Measurements from ENCODE around the gene ACKR4.

ACKR4 gene

DNA sequence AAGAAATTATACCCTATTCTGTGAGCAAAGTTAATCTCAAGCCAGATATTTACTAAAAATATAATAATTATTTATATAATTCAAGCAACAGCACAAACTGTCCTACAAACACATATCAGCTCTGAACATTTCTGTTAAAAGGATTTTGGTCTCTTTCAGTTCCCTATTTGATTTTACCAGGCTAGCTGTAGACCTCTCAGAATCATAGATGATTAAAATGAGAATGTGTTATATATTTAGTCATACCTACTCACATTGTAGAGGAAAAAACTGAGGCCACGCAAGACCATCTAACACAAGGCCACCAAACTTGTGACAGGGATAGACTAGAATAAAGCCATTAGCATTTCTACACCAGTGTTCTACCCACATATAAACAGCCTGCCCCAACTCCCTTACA lies 28.5 kb downstream of the ACKR4 start:
- no peak overlapping the region for H3K4me2 ChIP-seq (ENCODE audit: low read length)
- H2BK12ac ChIP-seq (ENCODE audit: low read length): no peak overlapping the region
- H3K4me1 ChIP-seq (ENCODE audit: control insufficient read depth in 1 of 2, insufficient read depth in 2 of 2, low read length in 2 of 2): peaks cover 0 to 2% of the 10 kb centered on the region in 2 experiments
- WGBS (ENCODE audit: extremely low coverage, insufficient coverage, insufficient read length): no CpG with 5 or more reads among the region's 1 CpG
- no peaks in the 10 kb centered on the region for H3K79me2 ChIP-seq (ENCODE audit: control insufficient read depth, insufficient read depth, low read length, poor library complexity)
- no peak overlapping the region for H2AFZ ChIP-seq (ENCODE audit: insufficient read depth, low read length, poor library complexity)
- no peak overlapping the region for H3K27ac ChIP-seq (ENCODE audit: low read depth, low read length)
- no peak overlapping the region for H4K91ac ChIP-seq (ENCODE audit: low read depth, low read length)
- no peak overlapping the region for H3K9ac ChIP-seq (ENCODE audit: low read length)
- H3K23ac ChIP-seq (ENCODE audit: low read length): no peak overlapping the region
- no peak for DNase-seq
- H3K14ac ChIP-seq (ENCODE audit: low read length): no peak overlapping the region
- H4K12ac ChIP-seq (ENCODE audit: low read depth, low read length): no peak overlapping the region
- no peaks in the 10 kb centered on the region for H3K36me3 ChIP-seq (ENCODE audit: control insufficient read depth in 1 of 2, insufficient read depth in 2 of 2, low read length in 2 of 2)
- H2AK5ac ChIP-seq (ENCODE audit: low read length): no peak overlapping the region
- H3K4ac ChIP-seq (ENCODE audit: low read depth, low read length): no peak overlapping the region
- no peak overlapping the region for H3K4me3 ChIP-seq (ENCODE audit: low read depth, low read length)
- no peaks in the 10 kb centered on the region for H3K9me3 ChIP-seq (ENCODE audit: insufficient read depth, low read depth, low read length)
- H4K8ac ChIP-seq (ENCODE audit: low read depth, low read length): no peak overlapping the region
- H3K79me1 ChIP-seq (ENCODE audit: low read length): peaks cover 3% of the 10 kb centered on the region
- no peak overlapping the region for H2BK120ac ChIP-seq (ENCODE audit: insufficient read depth, low read length, poor library complexity)
- no peak overlapping the region for H2BK5ac ChIP-seq (ENCODE audit: low read depth, low read length, poor library complexity)
- no peak overlapping the region for H3K18ac ChIP-seq (ENCODE audit: low read length)
- no peaks in the 10 kb centered on the region for H3K27me3 ChIP-seq (ENCODE audit: insufficient read depth, low read length)

DNA sequence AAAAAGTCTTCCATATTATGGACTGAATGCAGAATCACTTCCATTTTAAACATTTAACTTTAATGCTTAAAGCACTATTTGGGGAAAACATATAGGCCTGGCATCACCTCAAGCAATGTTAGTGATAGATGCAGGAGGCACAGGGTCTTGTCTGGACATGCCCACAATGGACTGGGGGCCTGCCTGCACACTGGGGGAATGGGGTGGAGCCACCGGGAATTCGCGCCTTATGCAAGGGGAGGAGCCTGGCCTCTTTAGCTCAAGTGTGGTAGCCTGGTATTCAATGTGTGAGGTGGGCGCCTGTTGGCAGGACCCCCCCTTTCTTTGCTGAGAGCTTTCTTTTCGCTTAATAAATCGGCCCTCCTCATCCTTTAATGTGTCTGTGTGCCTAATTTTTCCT lies 29.9 kb downstream of the ACKR4 start:
- Histone ChIP-seq H2BK12ac (ENCODE audit: low read length) (no peak overlapping the region), H4K12ac (ENCODE audit: low read depth, low read length) (peak overlapping the region; percentile 14), H2BK120ac (ENCODE audit: insufficient read depth, low read length, poor library complexity) (peak overlapping the region; percentile 18)

GRCh38 chr3:132628157-132628556 lies 31.1 kb downstream of the ACKR4 start:
- Histone ChIP-seq H2AK5ac (ENCODE audit: low read length) (no peak overlapping the region), H3K18ac (ENCODE audit: low read length) (no peak overlapping the region), H3K14ac (ENCODE audit: low read length) (no peak overlapping the region), H2AFZ (ENCODE audit: insufficient read depth, low read length, poor library complexity) (no peak overlapping the region), H3K4me1 (ENCODE audit: control insufficient read depth in 1 of 2, insufficient read depth in 2 of 2, low read length in 2 of 2) (peaks cover 0 to 2% of the 10 kb centered on the region in 2 experiments), H2BK12ac (ENCODE audit: low read length) (no peak overlapping the region), H3K23ac (ENCODE audit: low read length) (no peak overlapping the region), H2BK5ac (ENCODE audit: low read depth, low read length, poor library complexity) (no peak overlapping the region), H4K91ac (ENCODE audit: low read depth, low read length) (no peak overlapping the region), H3K79me2 (ENCODE audit: control insufficient read depth, insufficient read depth, low read length, poor library complexity) (no peaks in the 10 kb centered on the region), H3K36me3 (ENCODE audit: control insufficient read depth in 1 of 2, insufficient read depth in 2 of 2, low read length in 2 of 2) (no peaks in the 10 kb centered on the region), H3K4ac (ENCODE audit: low read depth, low read length) (no peak overlapping the region), H3K9ac (ENCODE audit: low read length) (no peak overlapping the region), H3K27ac (ENCODE audit: low read depth, low read length) (no peak overlapping the region), H4K12ac (ENCODE audit: low read depth, low read length) (no peak overlapping the region), H3K79me1 (ENCODE audit: low read length) (peaks cover 3% of the 10 kb centered on the region), H2BK120ac (ENCODE audit: insufficient read depth, low read length, poor library complexity) (no peak overlapping the region), H4K8ac (ENCODE audit: low read depth, low read length) (no peak overlapping the region), H3K4me2 (ENCODE audit: low read length) (no peak overlapping the region), H3K4me3 (ENCODE audit: low read depth, low read length) (no peak overlapping the region), H3K27me3 (ENCODE audit: insufficient read depth, low read length) (no peaks in the 10 kb centered on the region), H3K9me3 (ENCODE audit: insufficient read depth, low read depth, low read length) (no peaks in the 10 kb centered on the region)
- WGBS (ENCODE audit: extremely low coverage, insufficient coverage, insufficient read length): 100% methylated on average over 1 of the region's 2 CpGs
- no peak for DNase-seq

More for the DNA sequence above, 29.9 kb downstream of the ACKR4 start:
- Histone ChIP-seq H3K4me3 (ENCODE audit: low read depth, low read length) (no peak overlapping the region), H3K4me2 (ENCODE audit: low read length) (no peak overlapping the region), H4K91ac (ENCODE audit: low read depth, low read length) (peak overlapping the region; percentile 66), H3K4me1 (ENCODE audit: control insufficient read depth in 1 of 2, insufficient read depth in 2 of 2, low read length in 2 of 2) (peaks cover 0 to 2% of the 10 kb centered on the region in 2 experiments), H2AK5ac (ENCODE audit: low read length) (no peak overlapping the region), H4K8ac (ENCODE audit: low read depth, low read length) (peak overlapping the region; percentile 74), H3K14ac (ENCODE audit: low read length) (no peak overlapping the region), H3K23ac (ENCODE audit: low read length) (no peak overlapping the region), H2BK5ac (ENCODE audit: low read depth, low read length, poor library complexity) (no peak overlapping the region), H3K9ac (ENCODE audit: low read length) (no peak overlapping the region), H3K27me3 (ENCODE audit: insufficient read depth, low read length) (no peaks in the 10 kb centered on the region), H3K36me3 (ENCODE audit: control insufficient read depth in 1 of 2, insufficient read depth in 2 of 2, low read length in 2 of 2) (no peaks in the 10 kb centered on the region), H3K18ac (ENCODE audit: low read length) (peak overlapping the region; percentile 37), H3K27ac (ENCODE audit: low read depth, low read length) (no peak overlapping the region), H2AFZ (ENCODE audit: insufficient read depth, low read length, poor library complexity) (no peak overlapping the region), H3K79me2 (ENCODE audit: control insufficient read depth, insufficient read depth, low read length, poor library complexity) (no peaks in the 10 kb centered on the region), H3K4ac (ENCODE audit: low read depth, low read length) (no peak overlapping the region), H3K9me3 (ENCODE audit: insufficient read depth, low read depth, low read length) (no peaks in the 10 kb centered on the region), H3K79me1 (ENCODE audit: low read length) (peaks cover 3% of the 10 kb centered on the region)
- WGBS (ENCODE audit: extremely low coverage, insufficient coverage, insufficient read length): no CpG with 5 or more reads among the region's 6 CpGs
- DNase-seq: no peak

DNA sequence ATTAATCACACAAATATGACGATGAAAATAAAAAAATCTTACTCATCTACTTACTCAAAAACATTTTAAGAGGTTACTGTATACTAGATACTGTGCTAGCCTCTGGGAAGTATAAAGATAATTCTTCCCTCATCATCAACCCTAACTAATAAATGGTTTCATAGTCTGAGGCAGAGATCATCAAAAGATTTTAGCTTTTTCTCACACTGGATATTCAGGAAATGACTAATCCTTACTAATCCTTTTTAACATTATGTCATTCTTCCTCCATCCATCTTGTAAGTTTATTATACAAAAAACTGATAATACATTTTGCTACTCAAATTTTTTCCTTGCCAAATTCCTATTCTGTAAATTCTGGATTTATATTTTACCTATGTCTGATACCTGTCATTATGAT lies 32.9 kb downstream of the ACKR4 start:
- Histone ChIP-seq H3K79me1 (ENCODE audit: low read length) (peaks cover 3% of the 10 kb centered on the region), H3K18ac (ENCODE audit: low read length) (no peak overlapping the region), H4K8ac (ENCODE audit: low read depth, low read length) (no peak overlapping the region), H3K23ac (ENCODE audit: low read length) (no peak overlapping the region), H3K36me3 (ENCODE audit: control insufficient read depth in 1 of 2, insufficient read depth in 2 of 2, low read length in 2 of 2) (no peaks in the 10 kb centered on the region), H3K9me3 (ENCODE audit: insufficient read depth, low read depth, low read length) (no peaks in the 10 kb centered on the region), H3K27ac (ENCODE audit: low read depth, low read length) (no peak overlapping the region), H2BK12ac (ENCODE audit: low read length) (no peak overlapping the region), H2AK5ac (ENCODE audit: low read length) (no peak overlapping the region), H2AFZ (ENCODE audit: insufficient read depth, low read length, poor library complexity) (no peak overlapping the region), H3K9ac (ENCODE audit: low read length) (no peak overlapping the region), H3K27me3 (ENCODE audit: insufficient read depth, low read length) (no peaks in the 10 kb centered on the region), H2BK120ac (ENCODE audit: insufficient read depth, low read length, poor library complexity) (no peak overlapping the region), H3K79me2 (ENCODE audit: control insufficient read depth, insufficient read depth, low read length, poor library complexity) (no peaks in the 10 kb centered on the region), H3K4ac (ENCODE audit: low read depth, low read length) (no peak overlapping the region), H3K4me1 (ENCODE audit: control insufficient read depth in 1 of 2, insufficient read depth in 2 of 2, low read length in 2 of 2) (peaks cover 0 to 2% of the 10 kb centered on the region in 2 experiments), H4K12ac (ENCODE audit: low read depth, low read length) (no peak overlapping the region), H3K14ac (ENCODE audit: low read length) (no peak overlapping the region), H3K4me2 (ENCODE audit: low read length) (no peak overlapping the region), H3K4me3 (ENCODE audit: low read depth, low read length) (no peak overlapping the region), H4K91ac (ENCODE audit: low read depth, low read length) (no peak overlapping the region), H2BK5ac (ENCODE audit: low read depth, low read length, poor library complexity) (no peak overlapping the region)
- no CpG with 5 or more reads among the region's 1 CpG for WGBS (ENCODE audit: extremely low coverage, insufficient coverage, insufficient read length)
- DNase-seq: no peak
